Measurements from ENCODE around the gene MFSD12.
A peak's percentile ranks its signal among the peaks of the same experiment; 100 is the strongest.
"Not testable (repeated sequence)": the region's sequence is repeated elsewhere in the genome, so short reads cannot be mapped to it uniquely, and the experiment has no call there.

The MFSD12 gene

DNA sequence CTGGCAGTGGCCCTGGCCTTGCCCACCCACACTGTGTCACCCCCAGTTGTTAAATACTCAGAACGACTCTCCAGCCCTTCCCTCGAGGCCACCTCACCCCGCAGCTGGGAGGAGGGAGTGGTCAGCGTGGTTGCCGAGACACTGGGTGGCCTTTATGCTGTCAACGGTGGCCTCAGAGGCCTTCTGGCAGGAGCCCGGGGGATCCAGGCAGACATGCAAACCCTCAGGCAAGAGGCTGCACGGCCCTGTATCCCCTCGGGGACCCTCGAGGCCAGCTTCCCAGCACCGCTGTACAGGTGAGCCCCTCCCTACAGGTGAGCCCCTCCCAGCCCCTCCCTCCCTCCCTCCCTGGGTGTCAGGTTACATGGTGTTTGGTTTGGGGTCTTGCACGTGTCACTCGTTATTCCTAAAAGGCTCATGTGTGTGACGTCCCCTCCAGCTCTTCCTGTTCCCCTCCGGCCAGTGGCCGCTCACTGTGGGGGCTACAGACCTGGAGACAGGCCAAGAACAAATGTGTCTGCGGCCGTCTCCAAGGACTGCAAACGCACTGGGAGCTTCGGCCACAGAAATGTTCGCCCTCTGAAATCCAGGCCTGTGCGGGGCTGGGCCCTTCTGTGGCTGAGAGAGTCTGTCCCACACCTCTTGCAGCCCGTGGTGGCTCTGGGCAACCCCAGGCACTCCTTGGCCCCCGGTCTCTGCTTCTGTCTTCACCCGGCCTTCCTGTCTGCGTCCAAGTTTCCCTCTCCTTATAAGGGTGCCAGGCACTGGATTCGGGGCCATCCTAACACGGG is 18.2 kb downstream of the MFSD12 start, which contains the start of gene TEKTIP1:
Gene TEKTIP1, plus strand, starts transcription at position 210 of the 791 bp plus-strand sequence. Its CDS starts 4 bp downstream, at position 214.
- peak in 15 of 56 donors; percentile 9 to 58 (median 25) for DNase-seq

GRCh38 chr19:3538258-3538929 is 19.0 kb downstream of the MFSD12 start:
- DNase-seq: no peak

GRCh38 chr19:3537438-3538240 is 19.7 kb downstream of the MFSD12 start:
- peak in 4 of 56 donors; percentile 17 to 34 (median 25) for DNase-seq

DNA sequence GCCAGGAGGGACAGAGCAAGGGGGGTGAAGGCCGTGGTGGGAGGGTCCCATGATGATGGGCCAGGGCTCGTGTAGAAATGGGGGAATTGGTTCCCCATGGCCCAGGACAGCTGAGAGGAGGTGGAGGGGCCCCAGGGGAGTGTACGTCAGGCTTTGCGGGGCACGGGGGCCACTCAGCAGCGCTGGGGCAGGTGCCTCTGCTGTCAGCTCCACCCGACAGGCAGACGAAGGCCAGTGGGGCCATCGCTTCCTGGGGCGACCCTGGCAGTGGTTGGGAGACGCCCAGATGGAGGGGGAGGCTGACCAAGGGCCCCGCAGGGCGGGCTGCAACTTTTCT is 20.3 kb downstream of the MFSD12 start:
- DNase-seq: peak in 1 of 56 donors; percentile 43

DNA sequence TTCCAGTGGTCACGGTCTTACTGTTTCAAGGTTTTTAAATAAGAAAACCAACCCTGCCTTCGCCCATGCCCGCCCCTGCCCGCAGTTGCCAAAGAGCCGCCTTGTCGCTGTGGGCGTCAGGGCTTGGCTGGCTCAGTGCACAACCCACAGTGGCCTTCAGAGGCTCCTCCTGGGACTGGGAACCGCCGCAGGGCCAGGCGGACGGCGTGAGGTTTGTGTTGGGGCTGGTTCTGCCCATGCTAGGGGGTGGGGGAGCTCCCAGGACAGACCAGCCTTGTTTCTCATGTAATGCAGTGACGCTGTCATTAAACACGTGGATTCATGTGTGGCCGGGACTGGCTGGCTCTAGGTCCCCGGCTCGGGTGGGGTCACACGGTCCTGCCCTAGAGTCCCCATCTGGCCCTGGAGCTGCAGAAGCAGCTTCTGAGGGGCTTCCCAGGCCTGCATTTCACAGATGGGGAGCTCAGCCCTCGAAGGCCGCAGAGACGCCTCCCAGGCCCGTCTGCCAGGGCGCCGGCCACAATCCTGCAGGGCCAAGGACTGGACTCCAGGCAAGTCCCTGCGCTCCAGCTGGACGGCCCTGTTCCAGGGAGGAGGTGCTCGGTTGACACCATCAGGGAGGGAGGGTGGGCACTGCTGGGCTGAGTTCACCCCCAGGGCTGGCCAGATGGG is 20.8 kb downstream of the MFSD12 start:
- peak in 50 of 56 donors; percentile 12 to 84 (median 64) for DNase-seq

DNA sequence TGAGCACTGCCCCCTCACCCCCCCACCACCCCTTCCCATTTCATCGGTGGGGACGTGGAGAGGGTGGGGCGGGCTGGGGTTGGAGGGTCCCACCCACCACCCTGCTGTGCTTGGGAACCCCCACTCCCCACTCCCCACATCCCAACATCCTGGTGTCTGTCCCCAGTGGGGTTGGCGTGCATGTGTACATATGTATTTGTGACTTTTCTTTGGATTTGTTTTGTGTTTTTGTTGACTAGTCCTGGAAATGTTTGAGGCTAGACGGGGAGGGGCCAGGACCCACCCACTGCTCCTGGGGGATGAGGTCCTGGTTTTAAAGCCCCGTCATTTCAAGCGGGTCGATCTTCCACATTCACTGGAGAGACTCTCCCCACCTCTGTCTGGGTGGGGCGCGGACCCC is 21.4 kb downstream of the MFSD12 start:
- DNase-seq: no peak

DNA sequence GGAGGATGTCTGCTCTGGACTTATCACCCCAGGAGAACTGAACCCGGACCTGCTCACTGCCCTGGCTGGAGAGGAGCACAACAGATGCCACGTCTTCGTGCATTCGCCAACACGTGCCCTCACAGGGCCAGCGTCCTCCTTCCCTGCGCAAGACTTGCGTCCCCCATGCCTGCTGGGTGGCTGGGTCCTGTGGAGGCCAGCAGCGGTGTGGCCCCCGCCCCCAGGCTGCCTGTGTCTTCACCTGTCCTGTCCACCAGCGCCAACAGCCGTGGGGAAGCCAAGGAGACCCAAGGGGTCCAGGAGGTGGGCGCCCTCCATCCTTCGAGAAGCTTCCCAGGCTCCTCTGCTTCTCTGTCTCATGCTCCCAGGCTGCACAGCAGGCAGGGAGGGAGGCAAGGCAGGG is 21.8 kb downstream of the MFSD12 start:
- no peak for DNase-seq

DNA sequence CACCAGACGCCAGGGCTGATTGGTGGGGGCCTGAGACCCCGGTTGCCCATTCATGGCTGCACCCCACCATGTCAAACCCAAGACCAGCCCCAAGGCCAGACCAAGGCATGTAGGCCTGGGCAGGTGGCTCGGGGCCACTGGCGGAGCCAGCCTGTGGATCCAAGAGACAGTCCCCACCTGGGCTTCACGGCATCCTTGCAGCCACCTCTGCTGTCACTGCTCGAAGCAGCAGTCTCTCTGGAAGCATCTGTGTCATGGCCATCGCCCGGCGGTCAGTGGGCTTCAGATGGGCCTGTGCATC is 22.2 kb downstream of the MFSD12 start:
- DNase-seq: no peak

DNA sequence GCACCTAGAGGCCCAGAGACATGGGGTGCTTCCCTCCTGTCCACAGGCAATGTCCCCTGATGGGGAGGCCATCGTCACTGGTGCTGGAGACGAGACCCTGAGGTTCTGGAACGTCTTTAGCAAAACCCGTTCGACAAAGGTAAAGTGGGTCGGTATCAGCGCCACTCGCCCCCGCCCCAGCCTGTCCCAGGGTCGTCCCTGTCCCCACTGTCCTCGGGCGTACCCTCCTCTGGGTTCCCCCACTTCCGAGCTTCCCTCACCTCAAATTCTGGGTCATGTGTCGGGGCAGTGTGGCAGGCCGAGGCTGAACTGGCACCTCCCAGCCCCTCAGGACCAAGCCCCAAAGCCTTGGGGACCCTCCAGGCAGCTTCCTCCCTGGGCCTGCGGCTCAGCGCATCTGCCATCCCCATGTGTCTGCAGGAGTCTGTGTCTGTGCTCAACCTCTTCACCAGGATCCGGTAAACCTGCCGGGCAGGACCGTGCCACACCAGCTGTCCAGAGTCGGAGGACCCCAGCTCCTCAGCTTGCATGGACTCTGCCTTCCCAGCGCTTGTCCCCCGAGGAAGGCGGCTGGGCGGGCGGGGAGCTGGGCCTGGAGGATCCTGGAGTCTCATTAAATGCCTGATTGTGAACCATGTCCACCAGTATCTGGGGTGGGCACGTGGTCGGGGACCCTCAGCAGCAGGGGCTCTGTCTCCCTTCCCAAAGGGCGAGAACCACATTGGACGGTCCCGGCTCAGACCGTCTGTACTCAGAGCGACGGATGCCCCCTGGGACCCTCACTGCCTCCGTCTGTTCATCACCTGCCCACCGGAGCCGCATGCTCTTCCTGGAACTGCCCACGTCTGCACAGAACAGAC is 22.8 kb downstream of the MFSD12 start:
- no peak for DNase-seq

DNA sequence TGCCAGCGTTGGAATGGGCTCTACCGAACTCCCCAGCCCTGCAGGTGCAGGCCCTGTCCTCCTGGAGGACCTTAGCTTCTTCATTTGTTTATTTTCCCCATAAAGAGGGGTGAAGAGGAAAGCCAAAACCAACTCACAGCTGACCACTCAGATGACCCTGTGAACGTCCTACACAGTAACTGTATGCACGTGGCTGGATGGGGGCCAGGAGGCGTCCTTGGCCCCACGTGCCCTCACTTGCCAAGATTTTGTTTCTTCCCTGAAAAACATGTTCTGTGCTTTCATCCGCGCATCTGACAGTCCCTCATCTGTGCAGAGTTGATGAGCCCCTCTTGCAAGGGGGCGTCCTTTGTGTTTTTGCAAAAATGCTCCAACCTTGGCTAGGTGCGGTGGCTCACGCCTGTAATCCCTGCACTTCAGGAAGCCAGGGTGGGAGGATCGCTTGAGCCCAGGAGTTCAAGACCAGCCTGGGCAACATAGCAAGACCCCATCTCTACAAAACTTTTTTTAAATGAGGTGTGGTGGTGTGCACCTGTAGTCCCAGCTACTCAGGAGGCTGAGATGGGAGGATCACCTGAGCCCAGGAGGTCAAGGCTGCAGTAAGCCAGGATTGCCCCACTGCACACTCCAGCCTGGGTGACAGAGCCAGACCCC is 23.7 kb downstream of the MFSD12 start:
- no peak for DNase-seq

DNA sequence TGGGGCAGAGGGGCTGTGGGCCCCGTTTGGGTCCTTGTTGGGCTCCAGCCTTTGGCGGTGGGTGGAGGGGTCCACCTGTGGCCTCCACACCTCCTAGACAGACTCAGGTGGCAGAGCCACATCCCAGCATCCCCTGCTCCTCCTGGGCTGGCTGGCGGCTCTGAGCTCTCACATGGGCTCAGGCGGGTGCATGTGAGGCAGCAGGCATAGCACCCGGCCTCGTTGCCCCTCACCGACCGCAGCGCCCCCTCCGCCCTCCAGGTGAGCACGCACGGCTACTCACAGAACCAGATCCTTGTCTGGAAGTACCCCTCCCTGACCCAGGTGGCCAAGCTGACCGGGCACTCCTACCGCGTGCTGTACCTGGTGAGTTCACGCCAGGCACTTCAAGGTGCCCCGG is 24.4 kb downstream of the MFSD12 start:
- DNase-seq: no peak

DNA sequence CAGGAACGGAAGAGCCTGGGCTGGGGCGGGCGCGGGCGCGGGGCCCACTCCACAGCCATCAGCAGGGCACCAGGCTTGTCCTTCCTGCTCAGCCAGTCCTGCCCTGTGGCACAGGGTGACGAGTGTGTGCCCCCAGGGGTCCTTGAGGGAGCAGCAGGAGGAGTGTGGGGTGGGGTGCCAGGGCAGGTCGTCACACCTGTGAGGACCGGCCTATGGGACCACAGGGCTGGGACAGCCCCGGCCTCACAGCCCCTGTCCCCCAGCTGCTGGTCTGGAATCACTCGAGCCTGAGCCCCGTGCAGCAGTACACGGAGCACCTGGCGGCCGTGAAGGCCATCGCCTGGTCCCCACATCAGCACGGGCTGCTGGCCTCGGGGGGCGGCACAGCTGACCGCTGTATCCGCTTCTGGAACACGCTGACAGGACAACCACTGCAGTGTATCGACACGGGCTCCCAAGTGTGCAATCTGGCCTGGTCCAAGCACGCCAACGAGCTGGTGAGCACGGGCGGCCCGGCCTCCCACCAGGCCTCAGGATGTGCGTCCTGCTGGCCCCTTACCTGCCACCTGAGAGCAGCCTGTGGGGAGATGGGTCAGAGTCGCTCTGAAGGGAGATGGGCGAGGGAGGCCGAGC is 25.1 kb downstream of the MFSD12 start:
- no peak for DNase-seq

DNA sequence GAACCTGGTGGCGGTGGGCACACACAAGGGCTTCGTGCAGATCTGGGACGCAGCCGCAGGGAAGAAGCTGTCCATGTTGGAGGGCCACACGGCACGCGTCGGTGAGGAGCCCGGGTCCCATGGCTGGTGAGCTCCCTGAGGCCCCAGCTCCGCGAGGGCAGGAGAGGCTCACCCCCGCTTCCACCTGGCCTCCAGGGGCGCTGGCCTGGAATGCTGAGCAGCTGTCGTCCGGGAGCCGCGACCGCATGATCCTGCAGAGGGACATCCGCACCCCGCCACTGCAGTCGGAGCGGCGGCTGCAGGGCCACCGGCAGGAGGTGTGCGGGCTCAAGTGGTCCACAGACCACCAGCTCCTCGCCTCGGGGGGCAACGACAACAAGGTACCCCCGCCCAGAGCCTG is 25.7 kb downstream of the MFSD12 start:
- no peak for DNase-seq

GRCh38 chr19:3530389-3530788 is 27.0 kb downstream of the MFSD12 start:
- DNase-seq: no peak

DNA sequence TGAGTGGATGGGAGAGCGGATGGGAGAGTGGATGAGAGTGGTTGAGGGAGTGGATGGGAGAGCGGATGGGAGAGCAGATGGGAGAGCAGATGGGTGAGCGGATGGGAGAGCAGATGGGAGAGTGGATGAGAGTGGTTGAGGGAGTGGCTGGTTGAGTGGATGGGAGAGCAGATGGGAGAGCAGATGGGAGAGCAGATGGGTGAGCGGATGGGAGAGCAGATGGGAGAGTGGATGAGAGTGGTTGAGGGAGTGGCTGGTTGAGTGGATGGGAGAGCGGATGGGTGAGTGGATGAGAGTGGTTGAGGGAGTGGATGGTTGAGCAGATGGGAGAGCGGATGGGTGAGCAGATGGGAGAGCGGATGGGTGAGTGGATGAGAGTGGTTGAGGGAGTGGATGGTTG is 28.1 kb downstream of the MFSD12 start:
- not testable (repeated sequence) for DNase-seq

DNA sequence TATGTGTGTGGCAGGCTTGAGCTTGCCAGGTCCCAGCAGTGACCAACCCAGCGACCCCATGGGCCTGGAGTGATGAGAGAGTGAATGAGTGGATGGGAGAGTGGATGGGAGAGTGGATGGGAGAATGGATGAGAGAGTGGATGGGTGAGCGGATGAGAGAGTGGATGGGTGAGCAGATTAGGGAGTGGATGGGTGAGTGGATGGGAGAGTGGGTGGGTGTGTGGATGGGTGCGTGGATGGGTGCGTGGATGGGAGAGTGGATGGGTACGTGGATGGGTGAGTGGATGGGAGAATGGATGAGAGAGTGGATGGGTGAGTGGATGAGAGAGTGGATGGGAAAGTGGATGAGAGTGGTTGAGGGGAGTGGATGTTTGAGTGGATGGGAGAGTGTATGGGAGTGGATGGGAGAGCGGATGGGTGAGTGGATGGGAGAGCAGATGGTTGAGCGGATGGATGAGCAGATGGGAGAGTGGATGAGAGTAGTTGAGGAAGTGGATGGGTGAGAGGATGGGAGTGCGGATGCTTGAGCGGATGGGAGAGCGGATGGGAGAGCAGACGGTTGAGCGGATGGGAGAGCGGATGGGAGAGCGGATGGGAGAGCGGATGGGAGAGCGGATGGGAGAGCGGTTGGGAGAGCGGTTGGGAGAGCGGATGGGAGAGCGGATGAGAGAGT is 28.7 kb downstream of the MFSD12 start:
- no peak for DNase-seq

GRCh38 chr19:3528080-3528479 is 29.3 kb downstream of the MFSD12 start:
- no peak for DNase-seq

DNA sequence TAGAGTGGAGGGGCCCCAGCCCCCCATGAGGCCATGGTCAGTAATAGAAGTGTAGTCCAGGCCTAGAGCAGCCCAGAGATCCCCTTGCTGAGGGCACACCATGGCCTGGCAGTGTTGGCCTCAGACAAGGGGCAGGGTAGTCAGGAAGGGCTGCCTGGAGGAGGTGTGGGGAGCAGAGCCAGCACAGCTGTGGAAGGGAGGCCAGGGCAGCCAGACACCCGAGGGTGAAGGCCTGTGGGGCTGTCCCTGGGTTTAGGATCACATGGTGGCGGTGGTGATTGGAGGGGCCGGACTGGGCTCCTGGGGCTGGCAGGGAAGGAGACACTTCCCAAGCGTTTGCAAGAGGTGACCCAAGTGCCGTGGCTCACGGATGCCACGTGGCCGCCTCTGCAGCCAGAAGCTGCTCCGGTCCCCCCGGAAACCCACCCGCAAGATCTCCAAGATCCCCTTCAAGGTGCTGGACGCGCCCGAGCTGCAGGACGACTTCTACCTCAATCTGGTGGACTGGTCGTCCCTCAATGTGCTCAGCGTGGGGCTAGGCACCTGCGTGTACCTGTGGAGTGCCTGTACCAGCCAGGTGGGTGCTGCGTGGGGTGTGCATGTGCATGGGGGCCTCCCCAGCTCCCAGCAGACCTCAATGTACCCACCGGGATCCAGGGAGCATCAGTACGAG is 30.0 kb downstream of the MFSD12 start:
- DNase-seq: no peak

All from nucleus accumbens (tissue), 56 donors.